K562 (cell line): ENCODE results near the gene AGPAT1. TPM values are rescaled to one million over a fixed set of nuclear protein-coding genes. Genes with fewer than 3 reads are reported as not detected.

Source experiments
- HDAC8 ChIP-seq: fragments of 450-650 bp; IDR thresholded peaks from 2 replicates; pipeline ENCODE4 v1.6.1; 2016; ENCODE audit warnings: mild to moderate bottlenecking, missing genetic modification characterization, moderate library complexity, missing compliant biosample characterization
- MXD1 ChIP-seq: fragments of 250-450 bp; sonication (Bioruptor Pico); IDR thresholded peaks from 2 replicates; pipeline ENCODE4 v1.8.0; 2021; ENCODE audit warnings: borderline replicate concordance, mild to moderate bottlenecking, moderate library complexity; ENCODE audit not compliant: poor library complexity, severe bottlenecking
- PBX2 ChIP-seq, 2 experiments: IDR thresholded peaks in 1 of 2; conservative IDR thresholded peaks in 1 of 2; 2 replicates each; pipeline ENCODE4 v1.6.1; 2016; ENCODE audit warnings: low read depth in 2 of 2, mild to moderate bottlenecking in 1 of 2, missing compliant biosample characterization in 1 of 2, missing genetic modification characterization in 1 of 2, moderate library complexity in 1 of 2
- PHF20 ChIP-seq: fragments of 450-650 bp; IDR thresholded peaks from 2 replicates; pipeline ENCODE4 v1.6.1; 2018; ENCODE audit not compliant: partially characterized antibody
- RCOR1 ChIP-seq, 2 experiments: IDR thresholded peaks; 2 replicates each; pipeline ENCODE4 v1.6.1; 2012; ENCODE audit warnings: low read depth in 2 of 2, low read length in 2 of 2, borderline replicate concordance in 1 of 2, improper control_type of control experiment in 1 of 2
- TSHZ1 ChIP-seq: fragments of 250-450 bp; sonication (Bioruptor Pico); IDR thresholded peaks from 2 replicates; pipeline ENCODE4 v1.4.0; 2020; ENCODE audit warnings: mild to moderate bottlenecking, moderate library complexity
- ZNF780A ChIP-seq: fragments of 250-450 bp; sonication (Bioruptor Pico); IDR thresholded peaks from 2 replicates; pipeline ENCODE4 v1.5.0; 2021; ENCODE audit warnings: mild to moderate bottlenecking
- polyA plus RNA-seq, 8 experiments: library from polyadenylated mRNA; depleted of rRNA in 4 of 8; stranded (reverse) in 5 of 8; unstranded in 3 of 8; fragments of >200 nt; fragmentation: Nextera tagmentation in 2 of 8; fragmentation: Illumina TruSeq in 1 of 8; extraction: Ambion mirVana in 2 of 8; extraction: Trizol in 1 of 8; gene quantifications; 2 replicates each; pipeline versions ENCODE4 v1.2.1 to v1.2.3, GENCODE V29; 2011 to 2014; ENCODE audit warnings: inconsistent platforms in 1 of 8, missing spikeins in 1 of 8
- total RNA-seq, 7 experiments: library from RNA; depleted of rRNA in 6 of 7; stranded (reverse); fragments of >200 nt in 6 of 7; fragmentation: Illumina TruSeq in 2 of 7; extraction: Trizol in 2 of 7; gene quantifications; 2 replicates each; pipeline versions ENCODE4 v1.2.1 to v1.2.3, GENCODE V29; 2011 to 2021; ENCODE audit warnings: low replicate concordance in 1 of 7

Gene AGPAT1
- total and polyA plus RNA-seq, 9 of the 15 experiments (the other 6 are each of a cell fraction or from before 2014, with no cell fraction given) = 37.9 to 176 (median 69.4) TPM

GRCh38 chr6:32127717-32128592 lies 47.9 kb downstream of the AGPAT1 start, which contains the start of gene ATF6B (continued):
- no peak for TF ChIP-seq MXD1 (CRISPR knock-in tag)
- no peak; a peak in 1 of 4 replicates for TF ChIP-seq RCOR1 (IDR thresholded peaks at IDR 0.05; ENCODE audit: borderline replicate concordance in 1 of 2, low read depth in 2 of 2, low read length in 2 of 2)
- peak; percentile 79 for TF ChIP-seq PHF20
- TF ChIP-seq ZNF780A (CRISPR knock-in tag) = no peak
- TF ChIP-seq TSHZ1 (CRISPR knock-in tag) = no peak
- no peak for TF ChIP-seq PBX2 (CRISPR knock-in tag; IDR thresholded peaks at IDR 0.05; ENCODE audit: low read depth)
- no peak for TF ChIP-seq PBX2 (tag; conservative IDR thresholded peaks at IDR 0.05; ENCODE audit: low read depth)
- TF ChIP-seq HDAC8 (tag) = no peak
